ENCODE data around the gene ADCY1.

ADCY1 gene

GRCh38 chr7:45623157-45623556 is 49.0 kb downstream of the ADCY1 start:
- Mint-ChIP-seq H3K4me1 (no peaks in the 10 kb centered on the region), H3K4me3 (no peak overlapping the region), H3K9me3 (peaks cover 15% of the 10 kb centered on the region), H3K36me3 (no peaks in the 10 kb centered on the region), H3K27me3 (peaks cover 16% of the 10 kb centered on the region), H3K27ac (no peak overlapping the region)
- ATAC-seq: no peak

- H3K9me3 Mint-ChIP-seq: peaks cover 14% of the 10 kb centered on the region
- no peaks in the 10 kb centered on the region for H3K36me3 Mint-ChIP-seq
- no peak overlapping the region for H3K4me3 Mint-ChIP-seq
- no peaks in the 10 kb centered on the region for H3K4me1 Mint-ChIP-seq
- no peak for ATAC-seq
- H3K27ac Mint-ChIP-seq: no peak overlapping the region
- H3K27me3 Mint-ChIP-seq: peaks cover 16% of the 10 kb centered on the region
These were observed 49.7 kb downstream of the ADCY1 start for GRCh38 chr7:45623740-45624391.

GRCh38 chr7:45624392-45624760 is 50.2 kb downstream of the ADCY1 start:
- Mint-ChIP-seq H3K4me3 (no peak overlapping the region), H3K27ac (no peak overlapping the region), H3K9me3 (peaks cover 11% of the 10 kb centered on the region), H3K36me3 (no peaks in the 10 kb centered on the region), H3K27me3 (peaks cover 16% of the 10 kb centered on the region), H3K4me1 (no peaks in the 10 kb centered on the region)
- no peak for ATAC-seq

GRCh38 chr7:45625067-45625466 is 50.9 kb downstream of the ADCY1 start:
- H3K27ac Mint-ChIP-seq: no peak overlapping the region
- ATAC-seq: no peak
- no peaks in the 10 kb centered on the region for H3K36me3 Mint-ChIP-seq
- no peaks in the 10 kb centered on the region for H3K4me1 Mint-ChIP-seq
- peaks cover 16% of the 10 kb centered on the region for H3K27me3 Mint-ChIP-seq
- H3K9me3 Mint-ChIP-seq: peaks cover 6% of the 10 kb centered on the region
- H3K4me3 Mint-ChIP-seq: no peak overlapping the region

GRCh38 chr7:45625714-45626440 is 51.7 kb downstream of the ADCY1 start:
- Mint-ChIP-seq H3K9me3 (peaks cover under 1% of the 10 kb centered on the region), H3K36me3 (no peaks in the 10 kb centered on the region), H3K4me1 (no peaks in the 10 kb centered on the region), H3K27me3 (peaks cover 16% of the 10 kb centered on the region), H3K4me3 (no peak overlapping the region), H3K27ac (no peak overlapping the region)
- no peak for ATAC-seq

DNA sequence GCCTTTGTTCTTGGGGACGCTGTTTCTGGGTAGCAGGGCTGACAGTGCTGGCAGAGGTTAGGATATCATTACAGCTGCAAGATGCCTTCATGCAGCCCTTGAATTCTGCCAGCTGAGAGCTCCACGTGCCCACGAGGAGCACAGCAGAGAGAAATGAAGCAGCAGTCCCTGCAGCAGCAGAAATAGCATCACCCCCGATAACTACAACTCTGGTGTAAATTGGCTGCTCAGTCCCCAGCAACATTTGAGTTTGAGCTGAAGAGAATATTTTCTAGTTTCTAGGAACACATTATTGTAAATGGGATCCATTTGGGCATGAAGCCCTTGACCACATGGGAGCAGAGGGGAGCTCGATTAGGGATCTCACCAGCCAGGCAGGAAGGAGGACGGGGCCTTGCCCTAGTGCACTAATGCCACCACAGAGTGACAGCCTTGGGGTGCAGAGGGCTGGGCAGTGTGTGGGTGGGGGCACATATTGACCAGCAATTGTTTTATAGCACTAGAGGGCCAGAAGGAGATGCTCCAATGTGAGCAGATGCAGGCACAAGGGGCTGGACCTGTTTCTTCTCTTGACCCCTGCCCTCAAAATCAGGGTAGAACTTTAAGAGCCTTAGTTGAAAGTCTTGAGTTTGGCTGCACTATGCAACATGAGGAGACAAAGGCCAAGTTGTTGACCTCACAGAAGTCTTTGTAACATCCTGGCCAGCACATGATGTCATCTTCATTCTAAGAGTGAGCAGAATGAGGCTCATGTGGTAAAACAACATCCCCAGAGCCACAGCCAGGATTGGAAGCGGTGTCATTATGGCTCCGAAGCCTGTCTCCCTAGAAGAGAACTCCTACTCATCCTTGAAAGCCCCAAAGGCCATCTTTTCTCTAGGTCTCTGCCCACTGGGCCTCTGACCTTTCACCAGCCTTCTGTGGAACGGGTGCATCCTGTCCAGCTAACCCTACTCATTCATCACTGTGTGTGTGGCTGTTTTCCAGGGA is 52.6 kb downstream of the ADCY1 start:
- no peak overlapping the region for H3K4me3 Mint-ChIP-seq
- H3K36me3 Mint-ChIP-seq: no peaks in the 10 kb centered on the region
- ATAC-seq: no peak
- no peaks in the 10 kb centered on the region for H3K9me3 Mint-ChIP-seq
- H3K4me1 Mint-ChIP-seq: no peaks in the 10 kb centered on the region
- no peak overlapping the region for H3K27ac Mint-ChIP-seq
- peaks cover 16% of the 10 kb centered on the region for H3K27me3 Mint-ChIP-seq

DNA sequence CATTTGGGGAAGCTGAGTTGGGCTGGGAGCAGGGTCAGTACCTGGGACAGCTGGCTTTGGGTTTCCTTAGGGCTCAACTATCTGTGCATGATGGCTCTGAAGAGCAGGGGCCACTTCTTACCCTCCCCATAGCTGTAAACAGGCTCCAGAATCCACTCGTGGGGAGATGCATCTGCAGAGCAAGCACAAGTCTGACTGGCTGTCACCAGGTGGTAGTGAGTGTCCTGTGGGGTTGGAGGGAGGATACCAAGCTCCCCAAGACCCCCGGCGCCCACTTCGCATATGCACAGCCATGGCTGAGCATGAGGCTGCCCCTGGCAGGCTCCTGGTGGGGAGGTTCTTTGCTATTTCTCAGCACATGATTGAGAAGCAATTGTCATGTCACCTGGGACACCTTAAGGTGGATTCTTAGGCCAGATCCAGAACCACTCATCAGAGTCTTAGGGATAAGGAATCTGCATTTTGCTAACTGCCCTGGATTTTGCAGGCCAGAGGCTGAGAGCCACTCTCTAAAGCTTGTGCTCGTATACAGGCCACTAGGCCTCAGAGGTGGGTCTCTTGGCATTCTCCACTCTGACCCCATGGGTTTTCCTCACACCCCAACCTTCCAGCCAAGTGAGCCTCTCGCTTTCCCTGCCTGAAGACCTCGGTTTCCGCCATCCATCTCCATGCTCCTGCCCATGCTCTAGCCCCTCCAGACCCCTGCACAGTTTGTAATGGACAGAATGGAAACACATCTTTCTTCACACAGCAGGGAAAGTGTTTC is 53.7 kb downstream of the ADCY1 start:
- no peak for ATAC-seq
- Mint-ChIP-seq H3K9me3 (no peaks in the 10 kb centered on the region), H3K27me3 (peaks cover 16% of the 10 kb centered on the region), H3K4me1 (no peaks in the 10 kb centered on the region), H3K36me3 (no peaks in the 10 kb centered on the region), H3K4me3 (no peak overlapping the region), H3K27ac (no peak overlapping the region)

DNA sequence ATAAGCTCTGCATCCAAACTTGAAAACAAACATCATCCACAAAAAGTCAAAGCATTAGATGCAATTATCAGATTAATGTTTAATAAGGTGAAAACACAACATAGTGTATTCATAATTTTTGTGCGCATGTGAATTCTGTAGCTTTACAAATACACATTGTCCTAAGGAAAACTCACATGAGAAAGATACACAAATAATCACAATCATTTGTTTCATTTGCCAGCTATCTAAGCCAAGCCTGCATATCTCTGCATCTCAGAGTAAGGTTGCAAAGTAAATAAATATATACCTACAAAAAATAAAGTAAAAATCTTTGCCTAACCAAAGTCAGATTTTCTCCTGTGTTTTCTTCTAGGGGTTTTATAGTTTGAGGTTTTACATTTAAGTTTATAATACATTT is 57.4 kb downstream of the ADCY1 start:
- Mint-ChIP-seq H3K9me3 (no peaks in the 10 kb centered on the region), H3K4me3 (no peak overlapping the region), H3K27ac (no peak overlapping the region), H3K36me3 (no peaks in the 10 kb centered on the region), H3K4me1 (no peaks in the 10 kb centered on the region), H3K27me3 (no peaks in the 10 kb centered on the region)
- no peak for ATAC-seq

- no peak for ATAC-seq
- Mint-ChIP-seq H3K27me3 (no peaks in the 10 kb centered on the region), H3K36me3 (no peaks in the 10 kb centered on the region), H3K4me3 (no peak overlapping the region), H3K9me3 (no peaks in the 10 kb centered on the region), H3K27ac (no peak overlapping the region), H3K4me1 (no peaks in the 10 kb centered on the region)
These were observed 62.6 kb downstream of the ADCY1 start for GRCh38 chr7:45636733-45637132.

DNA sequence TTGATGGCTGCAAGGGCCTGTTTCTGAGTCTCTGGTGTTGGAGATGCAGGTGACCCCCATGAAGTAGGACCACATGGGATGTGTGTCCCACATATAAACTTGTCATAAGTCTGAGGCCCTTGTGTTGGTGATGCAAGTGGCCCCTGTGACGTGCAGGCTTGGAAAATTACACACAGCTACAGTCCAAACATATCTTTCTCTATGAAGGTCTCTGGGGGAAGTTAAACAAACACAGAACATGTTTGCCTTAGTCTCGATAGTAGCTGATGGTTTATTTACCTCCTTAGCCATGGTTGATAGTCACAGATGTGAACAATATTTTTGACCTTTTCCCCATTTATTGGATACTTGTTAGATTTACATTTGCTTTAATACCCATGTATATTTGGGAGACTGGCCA is 64.7 kb downstream of the ADCY1 start:
- H3K4me1 Mint-ChIP-seq: no peaks in the 10 kb centered on the region
- H3K4me3 Mint-ChIP-seq: no peak overlapping the region
- no peaks in the 10 kb centered on the region for H3K27me3 Mint-ChIP-seq
- H3K9me3 Mint-ChIP-seq: no peaks in the 10 kb centered on the region
- no peaks in the 10 kb centered on the region for H3K36me3 Mint-ChIP-seq
- ATAC-seq: no peak
- no peak overlapping the region for H3K27ac Mint-ChIP-seq

- Mint-ChIP-seq H3K4me3 (no peak overlapping the region), H3K4me1 (peaks cover 5% of the 10 kb centered on the region), H3K27ac (no peak overlapping the region), H3K36me3 (no peaks in the 10 kb centered on the region), H3K27me3 (peaks cover 9% of the 10 kb centered on the region), H3K9me3 (no peaks in the 10 kb centered on the region)
- ATAC-seq: no peak
These were observed 67.9 kb downstream of the ADCY1 start for GRCh38 chr7:45642044-45642443.

- Mint-ChIP-seq H3K36me3 (no peaks in the 10 kb centered on the region), H3K27ac (no peak overlapping the region), H3K9me3 (no peaks in the 10 kb centered on the region), H3K4me3 (peak overlapping the region; percentile 13), H3K27me3 (peaks cover 9% of the 10 kb centered on the region), H3K4me1 (peaks cover 5% of the 10 kb centered on the region)
- ATAC-seq: no peak
These were observed 69.5 kb downstream of the ADCY1 start for GRCh38 chr7:45643630-45644029.

- Mint-ChIP-seq H3K4me3 (no peak overlapping the region), H3K27me3 (peaks cover 9% of the 10 kb centered on the region)
- no peak for ATAC-seq
These were observed 70.1 kb downstream of the ADCY1 start for GRCh38 chr7:45644237-45644636.

DNA sequence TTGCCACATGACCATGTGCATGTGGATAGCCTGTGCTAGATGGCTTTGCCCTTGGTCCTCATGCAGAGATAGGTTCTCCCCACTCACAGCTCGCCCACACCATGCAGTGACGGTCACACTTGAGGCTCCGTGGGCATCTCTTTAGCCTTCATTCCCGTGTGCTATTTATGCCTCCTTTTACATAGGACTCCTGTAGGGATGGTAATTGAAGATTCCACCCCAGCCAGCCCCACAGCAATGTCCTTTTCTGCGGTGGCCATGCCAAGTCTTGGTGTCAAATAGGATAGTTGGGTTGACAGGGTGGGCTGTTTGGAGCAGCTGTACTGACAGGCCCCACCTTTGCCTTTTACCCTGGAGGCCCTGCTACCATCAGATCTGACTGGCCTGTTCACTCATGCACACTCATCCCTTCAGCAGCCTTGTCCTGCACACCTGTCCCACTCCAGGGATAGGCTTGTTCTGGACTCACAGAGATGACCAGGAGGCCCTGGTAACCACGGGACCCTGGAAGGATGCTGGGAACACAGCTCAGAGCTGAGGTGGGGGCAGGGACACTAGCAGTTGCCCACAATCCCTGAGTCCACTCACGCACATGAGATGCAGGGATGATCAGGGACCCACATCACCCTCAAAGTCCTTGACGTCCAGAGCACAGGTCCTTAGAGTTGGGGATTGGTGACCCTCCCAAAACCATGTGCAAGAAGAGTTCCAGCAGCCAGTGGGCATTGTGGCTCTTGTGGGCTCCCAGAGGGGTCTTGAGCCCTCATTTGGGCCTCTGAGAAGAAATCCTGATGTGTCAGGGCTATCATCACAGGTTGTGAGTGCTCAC is 71.2 kb downstream of the ADCY1 start:
- Mint-ChIP-seq H3K9me3 (no peaks in the 10 kb centered on the region), H3K4me3 (no peak overlapping the region), H3K27me3 (peaks cover 9% of the 10 kb centered on the region), H3K27ac (no peak overlapping the region), H3K36me3 (no peaks in the 10 kb centered on the region), H3K4me1 (peaks cover 5% of the 10 kb centered on the region)
- no peak for ATAC-seq

More at GRCh38 chr7:45644237-45644636, 70.1 kb downstream of the ADCY1 start:
- Mint-ChIP-seq H3K4me1 (peaks cover 5% of the 10 kb centered on the region), H3K9me3 (no peaks in the 10 kb centered on the region), H3K27ac (no peak overlapping the region), H3K36me3 (no peaks in the 10 kb centered on the region)

All from stimulated activated memory B cell treated with anti-CD40 and anti-IgM and Interleukin-4, amounts not matched to agents 10 μg/mL and 1 μg/mL and 100 μg/mL, for 72 hours (primary cell).